HG03521 (cell line): ENCODE data around the gene PDE4C.

Experiments
- ATAC-seq: cut with Tn5 transposase; IDR thresholded peaks from one replicate; pipeline ENCODE4 v1.9.1; 2021; ENCODE audit warnings: mild to moderate bottlenecking, moderate library complexity; ENCODE audit not compliant: unreplicated experiment

Gene PDE4C

GRCh38 chr19:18254546-18255503 is 28.6 kb upstream of the PDE4C start:
- ATAC-seq: no peak

- no peak for ATAC-seq
Observed at GRCh38 chr19:18253716-18254115, 27.5 kb upstream of the PDE4C start.

DNA sequence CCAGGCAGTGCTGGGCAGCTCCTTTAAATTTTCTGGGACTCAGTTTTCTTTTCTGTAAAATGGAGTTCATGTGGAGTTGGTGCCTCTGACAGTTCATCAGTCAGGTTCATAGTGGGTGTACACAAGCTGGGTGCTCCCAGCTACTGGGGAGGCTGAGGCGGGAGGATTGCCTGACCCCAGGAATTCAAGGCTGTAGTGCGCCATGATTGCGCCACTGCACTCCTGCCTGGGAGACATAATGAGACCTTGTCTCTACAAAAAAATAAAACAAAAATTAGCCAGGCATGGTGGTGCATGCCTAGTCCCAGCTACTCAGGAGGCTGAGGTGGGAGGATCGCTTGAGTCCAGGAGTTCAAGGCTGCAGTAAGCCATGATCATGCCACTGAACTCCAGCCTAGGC is 26.9 kb upstream of the PDE4C start:
- ATAC-seq: no peak

- ATAC-seq: no peak
Observed at GRCh38 chr19:18252370-18252717, 26.1 kb upstream of the PDE4C start.

DNA sequence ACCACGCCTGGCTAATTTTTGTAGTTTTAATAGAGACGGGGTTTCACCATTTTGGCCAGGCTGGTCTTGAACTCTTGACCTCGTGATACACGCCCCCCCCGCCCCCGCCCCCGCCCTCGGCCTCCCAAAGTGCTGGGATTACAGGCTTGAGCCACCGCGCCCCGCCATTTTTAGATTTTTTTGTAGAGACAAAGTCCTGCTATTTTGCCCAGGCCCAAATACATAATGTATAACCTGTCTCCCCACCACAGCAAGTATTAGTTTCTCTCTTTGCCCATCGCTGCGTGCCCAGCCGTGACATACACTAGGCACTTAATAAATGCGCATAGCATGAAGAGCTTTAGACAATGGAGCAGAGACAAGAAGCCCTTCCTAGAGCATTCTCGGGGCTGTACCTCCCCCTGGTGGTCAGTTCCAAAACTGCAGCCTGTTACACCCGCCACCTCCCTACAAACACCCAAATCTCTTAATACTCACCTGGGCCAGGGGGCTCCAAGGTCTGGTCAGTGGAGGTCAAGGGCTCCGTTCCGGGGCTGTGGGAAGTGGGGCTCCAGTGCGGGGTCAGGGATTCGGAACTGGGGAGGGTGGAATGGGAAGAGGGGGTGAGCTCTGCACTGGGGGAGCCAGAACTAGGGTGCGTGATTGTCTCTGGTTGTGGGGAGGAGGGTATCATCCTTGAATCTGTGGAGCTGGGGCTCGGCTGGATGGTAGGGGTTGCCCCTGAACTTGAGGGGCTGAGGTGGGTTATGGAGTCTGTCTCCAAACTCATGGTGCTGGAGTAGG is 25.5 kb upstream of the PDE4C start:
- ATAC-seq: no peak

- no peak for ATAC-seq
Observed at GRCh38 chr19:18249834-18250233, 23.6 kb upstream of the PDE4C start.

GRCh38 chr19:18245297-18245696 is 19.1 kb upstream of the PDE4C start:
- ATAC-seq: no peak

- ATAC-seq: no peak
Observed at GRCh38 chr19:18239303-18239702, 13.1 kb upstream of the PDE4C start.

GRCh38 chr19:18234194-18234593 is 8.0 kb upstream of the PDE4C start:
- no peak for ATAC-seq

- ATAC-seq: no peak
Observed at GRCh38 chr19:18233224-18233825, 7.1 kb upstream of the PDE4C start.

DNA sequence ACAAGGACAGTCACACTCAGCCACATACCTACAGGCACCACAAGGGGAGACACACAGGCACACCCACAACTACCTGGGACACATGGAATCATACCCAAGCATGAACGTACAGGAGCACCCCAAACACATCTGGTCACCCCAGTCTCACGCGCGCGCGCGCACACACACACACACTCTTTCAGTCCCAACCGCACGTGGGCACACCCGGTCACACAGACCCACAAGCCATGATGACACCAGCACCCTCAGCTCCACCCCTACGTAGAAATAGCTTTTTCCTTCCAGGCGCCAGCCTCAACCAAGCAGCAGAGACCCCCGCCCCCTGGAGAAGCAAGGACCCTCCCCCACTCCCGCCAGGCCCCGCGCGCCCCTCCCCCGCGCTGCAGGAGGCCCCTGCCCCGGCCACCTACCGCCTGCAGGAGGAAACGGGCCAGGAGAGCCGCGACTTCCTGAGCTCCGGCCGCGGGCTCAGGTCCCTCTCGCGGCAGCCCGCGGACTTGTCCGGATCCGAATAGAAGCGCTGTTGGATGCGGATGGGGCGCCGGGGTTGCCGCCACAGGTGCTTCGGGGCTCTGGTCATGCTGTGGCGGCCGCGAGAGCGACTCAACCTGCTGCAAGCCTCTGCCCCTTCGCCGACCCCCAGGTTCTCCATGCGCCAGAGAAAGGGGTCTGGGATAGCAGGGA is 6.4 kb upstream of the PDE4C start:
- no peak for ATAC-seq

- ATAC-seq: no peak
Observed at GRCh38 chr19:18231775-18232174, 5.5 kb upstream of the PDE4C start.

- ATAC-seq: no peak
Observed at GRCh38 chr19:18230941-18231734, 4.9 kb upstream of the PDE4C start.

DNA sequence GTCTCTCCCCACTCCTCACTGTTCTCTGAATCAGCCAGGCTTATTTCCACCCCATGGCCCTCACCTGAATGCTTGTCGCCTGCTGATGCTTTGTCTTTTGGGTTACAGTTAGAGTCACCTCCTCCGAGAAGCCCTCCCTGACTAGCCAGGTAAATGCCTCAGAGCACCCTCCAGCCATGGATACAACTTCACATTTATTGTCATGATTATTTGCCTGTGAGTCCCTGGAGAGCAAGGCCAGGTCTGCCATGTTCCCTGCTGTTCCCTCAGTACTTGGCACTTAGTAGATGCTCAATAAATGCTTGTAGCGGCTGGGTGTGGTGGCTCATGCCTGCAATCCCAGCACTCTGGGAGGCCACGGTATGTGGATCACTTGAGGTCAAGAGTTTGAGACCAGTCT is 3.7 kb upstream of the PDE4C start:
- ATAC-seq: no peak

DNA sequence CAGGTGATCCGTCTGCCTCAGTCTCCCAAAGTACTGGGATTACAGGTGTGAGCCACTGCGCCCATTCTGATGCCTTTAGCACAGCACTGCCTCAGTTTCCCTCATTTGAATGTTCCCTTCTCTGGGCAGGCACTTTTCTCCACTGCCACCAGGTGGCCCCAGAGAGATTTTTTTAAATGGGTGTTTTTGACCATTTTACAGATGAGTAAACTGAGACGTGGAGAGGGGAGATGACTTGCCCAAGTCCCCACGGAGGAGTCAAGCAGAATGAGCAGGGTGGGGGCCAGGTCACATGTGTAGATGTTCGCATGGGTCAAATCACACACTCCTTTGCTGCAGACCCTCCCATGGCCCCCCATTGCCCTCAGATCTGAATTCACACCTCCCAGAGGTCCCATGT is 3.2 kb upstream of the PDE4C start:
- no peak for ATAC-seq

DNA sequence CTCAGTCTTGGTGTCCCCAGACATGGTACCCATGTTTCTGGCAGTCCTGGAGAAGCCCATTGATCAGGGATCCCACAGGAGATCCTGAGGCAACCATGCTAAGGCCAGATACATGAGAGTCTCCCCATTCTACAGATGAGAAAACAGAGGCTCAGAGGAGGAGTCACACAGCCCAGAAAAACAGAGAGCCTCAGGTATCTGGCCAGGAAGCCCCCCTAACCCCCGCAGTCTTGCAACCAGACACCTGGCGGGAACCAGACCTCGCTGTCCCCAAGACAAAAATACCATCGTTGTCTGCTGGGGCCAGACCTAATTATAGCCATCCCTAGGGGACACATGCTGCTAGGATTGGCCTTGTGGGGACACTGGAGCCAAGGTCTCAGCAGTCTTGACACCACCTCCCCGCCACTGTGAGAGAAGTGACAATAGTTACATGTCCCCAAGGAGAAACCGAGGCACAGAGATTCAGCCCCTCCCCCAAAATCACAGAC is 1.6 kb upstream of the PDE4C start:
- no peak for ATAC-seq

- no peak for ATAC-seq
Observed at GRCh38 chr19:18226956-18227780, 930 bp upstream of the PDE4C start.

- ATAC-seq: no peak
Observed at GRCh38 chr19:18225355-18225701, 910 bp downstream of the PDE4C start.
